NCI-H524 treated with DMSO at 0.1 percent for 48 hours (cell line): ENCODE results near the gene PDIA6.
"Not testable (repeated sequence)": the region's sequence is repeated elsewhere in the genome, so short reads cannot be mapped to it uniquely, and the experiment has no call there.

Source experiments
- DNase-seq: peaks from one replicate; lab custom pipeline; 2025; lab: John Stamatoyannopoulos, UW

Gene PDIA6

DNA sequence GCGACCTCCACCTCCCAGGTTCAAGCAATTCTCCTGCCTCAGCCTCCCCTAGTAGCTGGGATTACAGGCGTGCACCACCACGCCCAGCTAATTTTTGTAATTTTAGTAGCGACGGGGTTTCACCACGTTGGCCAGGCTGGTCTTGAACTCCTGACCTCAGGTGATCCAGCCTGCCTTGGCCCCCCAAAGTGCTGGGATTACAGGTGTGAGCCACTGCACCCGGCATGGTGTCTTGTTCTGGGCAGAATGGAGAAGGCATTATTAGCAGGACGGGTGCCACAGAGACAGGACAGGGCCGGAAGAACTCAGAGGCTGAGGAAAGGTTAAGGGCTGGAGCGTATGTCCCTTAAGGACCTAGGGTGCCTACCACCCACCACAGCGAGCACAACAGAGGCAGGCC, 31.8 kb downstream of the PDIA6 start:
- DNase-seq = not testable (repeated sequence)

- no peak for DNase-seq
These were observed 32.1 kb downstream of the PDIA6 start for GRCh38 chr2:10780491-10780820.

GRCh38 chr2:10779776-10780490, 32.7 kb downstream of the PDIA6 start:
- DNase-seq = no peak

DNA sequence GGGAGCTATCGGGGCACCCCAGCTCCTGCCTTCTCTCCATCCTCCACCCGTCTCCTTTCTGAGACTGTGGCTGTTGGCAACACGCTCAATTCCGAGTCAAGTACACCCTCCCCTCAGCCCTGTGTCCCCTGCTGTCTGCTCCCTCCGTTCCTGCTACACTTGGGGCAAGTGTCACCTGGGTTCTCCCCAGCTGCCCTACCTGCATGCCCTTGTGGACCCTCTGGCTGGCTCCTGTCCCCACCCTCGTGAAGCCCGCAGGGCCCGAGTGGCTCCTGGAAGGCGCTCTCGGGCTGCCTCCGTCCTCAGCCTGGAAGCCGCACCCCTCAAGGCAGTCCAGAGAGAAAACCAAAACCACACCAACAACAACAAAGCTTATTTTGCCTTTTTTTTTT, 33.9 kb downstream of the PDIA6 start:
- DNase-seq = no peak

DNA sequence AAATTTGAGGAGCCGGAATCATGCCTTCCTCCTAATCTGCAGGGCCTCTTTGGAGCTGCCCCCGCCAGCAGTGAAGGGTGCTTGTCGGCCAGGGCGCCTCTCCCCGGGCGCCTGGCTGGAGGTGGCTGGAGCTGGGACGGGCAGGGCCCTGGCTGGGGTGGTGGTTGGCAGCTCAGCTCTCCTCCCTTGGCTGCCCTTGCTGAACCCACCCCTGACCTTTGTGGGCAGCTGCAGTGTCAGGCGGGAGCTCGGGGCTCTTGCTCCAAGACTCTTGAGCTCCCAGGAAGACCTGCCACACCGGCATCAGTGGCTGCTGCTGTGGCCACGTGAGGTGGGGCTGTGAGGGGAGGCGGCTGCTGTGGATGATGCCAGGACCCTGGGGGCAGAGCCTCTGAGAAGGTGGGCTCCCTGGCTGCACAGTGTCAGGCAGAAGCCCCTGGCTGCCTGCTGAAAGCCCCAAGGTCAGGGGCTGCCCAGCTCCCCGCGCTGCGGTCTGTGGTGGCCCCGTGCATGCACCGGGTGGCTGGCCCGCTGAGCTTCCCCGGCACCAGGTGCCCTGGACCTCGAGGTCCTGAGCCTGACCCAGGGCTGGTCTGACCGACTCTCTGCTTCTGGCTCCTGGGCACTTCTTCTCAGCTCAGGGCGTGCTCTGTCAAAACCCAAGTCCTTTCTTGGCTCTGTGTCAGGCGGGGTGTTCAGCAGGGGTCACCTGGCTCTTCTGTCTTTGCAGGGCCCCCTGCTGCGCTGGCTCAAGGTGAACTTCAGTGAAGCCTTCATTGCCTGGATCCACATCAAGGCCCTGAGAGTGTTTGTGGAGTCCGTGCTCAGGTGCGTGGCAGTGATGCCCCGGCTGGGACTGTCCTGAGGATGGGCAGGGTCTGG, 34.5 kb downstream of the PDIA6 start:
- DNase-seq = no peak

DNA sequence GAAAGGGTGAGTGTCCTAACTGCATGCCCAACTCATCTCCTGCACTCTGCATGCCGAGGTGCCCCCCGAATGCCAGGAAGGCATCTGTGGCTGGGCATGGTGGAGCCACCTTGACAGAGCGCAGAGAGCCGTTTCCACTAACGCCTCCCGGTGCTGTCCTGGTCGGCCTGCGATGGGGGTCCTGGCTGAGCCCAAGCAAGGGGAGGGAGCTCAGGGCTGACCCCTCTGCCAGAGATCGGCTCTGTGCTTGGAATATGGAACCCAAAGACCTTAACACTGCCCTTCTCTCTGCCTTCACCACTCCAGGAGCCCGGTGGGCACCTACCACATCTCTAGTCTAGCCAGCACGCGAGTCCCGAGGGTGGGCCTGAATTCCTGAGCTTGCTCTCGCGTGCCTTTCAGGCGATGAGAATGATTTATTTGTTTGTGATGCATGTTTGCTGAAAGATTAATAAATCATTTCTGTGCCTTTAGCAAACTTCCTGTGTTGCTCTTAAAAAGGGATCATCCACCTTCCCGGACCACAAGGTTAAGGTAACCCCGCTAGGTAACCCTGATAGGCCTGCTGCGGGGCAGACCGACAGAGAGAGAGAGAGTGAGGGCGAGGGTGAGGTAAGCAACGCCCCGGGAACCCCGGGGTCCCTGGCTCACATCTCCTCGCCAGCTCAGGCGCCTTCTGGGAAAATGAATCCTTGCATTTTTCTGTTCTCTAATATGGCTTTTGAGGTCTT, 35.3 kb downstream of the PDIA6 start:
- no peak for DNase-seq

GRCh38 chr2:10776231-10776977, 36.2 kb downstream of the PDIA6 start:
- no peak for DNase-seq

DNA sequence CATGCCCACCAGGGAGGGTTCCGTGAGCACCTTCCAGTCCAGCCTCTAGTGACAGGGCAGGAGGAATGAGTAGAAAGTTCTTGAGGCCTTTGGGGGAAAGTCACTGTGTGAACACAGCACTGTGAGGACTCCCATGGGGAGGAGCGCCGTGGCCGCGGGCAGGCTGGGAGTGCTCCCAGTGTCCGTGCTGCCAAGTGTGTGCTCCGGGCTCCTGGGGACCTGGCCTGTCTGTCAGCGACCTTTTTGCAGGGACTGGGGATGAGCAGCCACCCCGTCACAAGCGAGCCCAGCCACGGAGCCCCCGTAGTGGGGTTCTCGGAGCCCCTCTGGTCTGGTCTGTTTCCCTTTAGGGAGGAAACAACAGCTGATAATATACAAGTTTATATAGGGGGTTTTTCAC, 36.8 kb downstream of the PDIA6 start:
- DNase-seq = no peak

GRCh38 chr2:10775021-10775780, 37.4 kb downstream of the PDIA6 start:
- no peak for DNase-seq

- no peak for DNase-seq
These were observed 38.2 kb downstream of the PDIA6 start for GRCh38 chr2:10774394-10774793.

- no peak for DNase-seq
These were observed 38.7 kb downstream of the PDIA6 start for GRCh38 chr2:10773821-10774341.

GRCh38 chr2:10772868-10773215, 39.7 kb downstream of the PDIA6 start:
- DNase-seq = no peak

- no peak for DNase-seq
These were observed 40.3 kb downstream of the PDIA6 start for GRCh38 chr2:10772201-10772867.

- no peak for DNase-seq
These were observed 40.8 kb downstream of the PDIA6 start for GRCh38 chr2:10771786-10772185.

GRCh38 chr2:10770956-10771750, 41.4 kb downstream of the PDIA6 start:
- DNase-seq = no peak

- no peak for DNase-seq
These were observed 44.5 kb downstream of the PDIA6 start for GRCh38 chr2:10768063-10768507.

DNA sequence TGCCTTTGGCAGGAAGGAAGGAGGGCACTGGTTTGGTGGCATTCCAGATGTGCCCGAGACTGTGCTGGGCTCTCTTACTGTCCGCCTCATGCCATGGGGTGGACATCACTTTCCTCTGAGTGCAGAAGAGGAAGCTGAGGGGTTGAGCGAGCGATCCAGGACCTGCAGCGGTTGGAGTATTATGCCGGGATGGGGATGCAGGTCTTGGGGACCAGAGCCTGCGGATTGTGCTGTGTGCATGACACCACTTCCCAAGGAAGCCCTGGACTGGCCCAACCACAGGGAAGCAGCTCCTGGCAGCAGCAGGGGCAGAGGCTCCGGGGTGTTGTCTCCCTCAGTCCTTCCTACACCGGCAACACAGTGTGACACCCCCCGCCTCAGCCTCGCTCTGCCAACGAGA, 46.7 kb downstream of the PDIA6 start:
- DNase-seq = no peak

- DNase-seq = no peak
These were observed 47.1 kb downstream of the PDIA6 start for GRCh38 chr2:10765461-10765860.

GRCh38 chr2:10764896-10765295, 47.7 kb downstream of the PDIA6 start:
- DNase-seq = no peak
